Mesendoderm (in vitro differentiated cells): ENCODE data around the gene SI.
A peak's percentile ranks its signal among the peaks of the same experiment; 100 is the strongest.

Source experiments
- DNase-seq: peaks from one replicate; pipeline ENCODE4 v3.0.0; 2013
- H2AK5ac ChIP-seq: 2 replicates; pipeline ENCODE4 v1.6.1; 2013; ENCODE audit warnings: low read length, inconsistent platforms
- H2BK120ac ChIP-seq: 2 replicates; pipeline ENCODE4 v1.6.1; 2013; ENCODE audit warnings: low read depth, mild to moderate bottlenecking, low read length, moderate library complexity, mixed read lengths
- H2BK15ac ChIP-seq: replicated peaks from 2 replicates; pipeline ENCODE4 v1.6.1; 2013; ENCODE audit warnings: low read depth, mild to moderate bottlenecking, moderate library complexity
- H2BK5ac ChIP-seq: 2 replicates; pipeline ENCODE4 v1.6.1; 2013; ENCODE audit warnings: low read length, inconsistent platforms
- H3K18ac ChIP-seq: 2 replicates; pipeline ENCODE4 v1.6.1; 2013; ENCODE audit warnings: mild to moderate bottlenecking, low read length, mixed read lengths
- H3K23ac ChIP-seq: one replicate; pipeline ENCODE4 v1.6.1; 2013; ENCODE audit warnings: low read length
- H3K27ac ChIP-seq: 2 replicates; pipeline ENCODE4 v1.5.1; 2013; ENCODE audit warnings: low read depth, mild to moderate bottlenecking, inconsistent platforms, low read length, moderate library complexity
- H3K27me3 ChIP-seq: 2 replicates; pipeline ENCODE4 v1.6.1; 2013; ENCODE audit warnings: low read length, control low read depth, mild to moderate bottlenecking, inconsistent platforms; ENCODE audit not compliant: insufficient read depth, poor library complexity
- H3K36me3 ChIP-seq: 2 replicates; pipeline ENCODE4 v1.6.1; 2013; ENCODE audit warnings: low read length, inconsistent platforms; ENCODE audit not compliant: control insufficient read depth, insufficient read depth
- H3K4ac ChIP-seq: one replicate; pipeline ENCODE4 v1.6.1; 2013; ENCODE audit warnings: low read depth, mild to moderate bottlenecking, low read length, moderate library complexity
- H3K4me1 ChIP-seq: 2 replicates; pipeline ENCODE4 v1.6.1; 2013; ENCODE audit warnings: low read depth, low read length, inconsistent platforms; ENCODE audit not compliant: control insufficient read depth
- H3K4me2 ChIP-seq: 2 replicates; pipeline ENCODE4 v1.6.1; 2013; ENCODE audit warnings: low read length
- H3K4me3 ChIP-seq: 2 replicates; pipeline ENCODE4 v1.5.1; 2013; ENCODE audit warnings: mild to moderate bottlenecking, low read length
- H3K56ac ChIP-seq: one replicate; pipeline ENCODE4 v1.6.1; 2013; ENCODE audit warnings: low read length
- H3K79me1 ChIP-seq: 2 replicates; pipeline ENCODE4 v1.6.1; 2013; ENCODE audit warnings: low read length, inconsistent platforms
- H3K79me2 ChIP-seq: 2 replicates; pipeline ENCODE4 v1.6.1; 2013; ENCODE audit warnings: mild to moderate bottlenecking, low read length; ENCODE audit not compliant: control insufficient read depth, insufficient read depth
- H3K9ac ChIP-seq: 2 replicates; pipeline ENCODE4 v1.6.1; 2013; ENCODE audit warnings: low read length, inconsistent platforms
- H4K5ac ChIP-seq: one replicate; pipeline ENCODE4 v1.6.1; 2013; ENCODE audit warnings: low read length
- H4K8ac ChIP-seq: one replicate; pipeline ENCODE4 v1.6.1; 2013; ENCODE audit warnings: low read depth, mild to moderate bottlenecking, control low read depth, low read length, moderate library complexity
- WGBS: extraction: QIAGEN DNeasy Blood & Tissue Kit; methylation state at CpG from one replicate; pipeline ENCODE4 v1.1.7; 2013; ENCODE audit warnings: low lambda C conversion rate, missing lambda C conversion rate; ENCODE audit not compliant: insufficient coverage; ENCODE audit errors: extremely low coverage; 5-methylcytosine and 5-hydroxymethylcytosine counted together

SI gene

GRCh38 chr3:165075695-165076094 lies 2.6 kb downstream of the SI start:
- Histone ChIP-seq H2AK5ac (no peak overlapping the region), H3K79me1 (no peaks in the 10 kb centered on the region), H3K18ac (no peak overlapping the region), H3K56ac (no peak overlapping the region), H3K4me2 (no peak overlapping the region), H4K5ac (no peak overlapping the region), H3K23ac (no peak overlapping the region), H3K9ac (no peak overlapping the region), H3K4ac (no peak overlapping the region), H3K27me3 (no peaks in the 10 kb centered on the region), H4K8ac (no peak overlapping the region), H2BK5ac (no peak overlapping the region), H3K4me1 (no peaks in the 10 kb centered on the region), H2BK15ac (no peak overlapping the region), H3K79me2 (no peaks in the 10 kb centered on the region), H3K4me3 (no peak overlapping the region), H3K27ac (no peak overlapping the region), H2BK120ac (no peak overlapping the region), H3K36me3 (no peaks in the 10 kb centered on the region)
- no peak for DNase-seq
- no CpG with 5 or more reads among the region's 1 CpG for WGBS

GRCh38 chr3:165070682-165071081 lies 7.6 kb downstream of the SI start:
- H2BK15ac ChIP-seq = no peak overlapping the region
- no peaks in the 10 kb centered on the region for H3K36me3 ChIP-seq
- no peak overlapping the region for H3K56ac ChIP-seq
- no peak overlapping the region for H3K18ac ChIP-seq
- H4K8ac ChIP-seq = no peak overlapping the region
- H3K27me3 ChIP-seq = no peaks in the 10 kb centered on the region
- H3K4me2 ChIP-seq = no peak overlapping the region
- no peaks in the 10 kb centered on the region for H3K4me1 ChIP-seq
- no peak overlapping the region for H3K4ac ChIP-seq
- no CpG with 5 or more reads among the region's 6 CpGs for WGBS
- H3K4me3 ChIP-seq = no peak overlapping the region
- H3K79me1 ChIP-seq = no peaks in the 10 kb centered on the region
- no peak overlapping the region for H4K5ac ChIP-seq
- no peak overlapping the region for H3K23ac ChIP-seq
- no peak overlapping the region for H3K9ac ChIP-seq
- no peak overlapping the region for H2AK5ac ChIP-seq
- DNase-seq = peak; percentile 36
- no peak overlapping the region for H3K27ac ChIP-seq
- no peak overlapping the region for H2BK5ac ChIP-seq
- no peak overlapping the region for H2BK120ac ChIP-seq
- no peaks in the 10 kb centered on the region for H3K79me2 ChIP-seq

GRCh38 chr3:165056510-165056909 lies 21.8 kb downstream of the SI start:
- Histone ChIP-seq H3K4me2 (no peak overlapping the region), H3K79me2 (no peaks in the 10 kb centered on the region), H3K4me3 (no peak overlapping the region), H4K8ac (no peak overlapping the region), H2BK120ac (no peak overlapping the region), H3K23ac (no peak overlapping the region), H3K18ac (no peak overlapping the region), H2BK5ac (no peak overlapping the region), H3K4ac (no peak overlapping the region), H3K36me3 (no peaks in the 10 kb centered on the region), H3K79me1 (no peaks in the 10 kb centered on the region), H3K27ac (no peak overlapping the region), H4K5ac (no peak overlapping the region), H3K27me3 (no peaks in the 10 kb centered on the region), H2BK15ac (no peak overlapping the region), H3K56ac (no peak overlapping the region), H3K9ac (no peak overlapping the region), H2AK5ac (no peak overlapping the region), H3K4me1 (no peaks in the 10 kb centered on the region)
- peak; percentile 2 for DNase-seq
- no CpG with 5 or more reads among the region's 2 CpGs for WGBS

GRCh38 chr3:165040186-165040585 lies 38.1 kb downstream of the SI start:
- H4K8ac ChIP-seq = no peak overlapping the region
- H4K5ac ChIP-seq = no peak overlapping the region
- H3K23ac ChIP-seq = no peak overlapping the region
- H3K79me1 ChIP-seq = no peaks in the 10 kb centered on the region
- no peak overlapping the region for H3K4me2 ChIP-seq
- no peaks in the 10 kb centered on the region for H3K27me3 ChIP-seq
- H2BK5ac ChIP-seq = no peak overlapping the region
- no peak overlapping the region for H3K4ac ChIP-seq
- no peak overlapping the region for H3K4me3 ChIP-seq
- DNase-seq = no peak
- no peak overlapping the region for H2BK15ac ChIP-seq
- no peak overlapping the region for H2AK5ac ChIP-seq
- H3K27ac ChIP-seq = no peak overlapping the region
- H3K4me1 ChIP-seq = no peaks in the 10 kb centered on the region
- H2BK120ac ChIP-seq = no peak overlapping the region
- no CpG with 5 or more reads among the region's 1 CpG for WGBS
- H3K56ac ChIP-seq = no peak overlapping the region
- H3K9ac ChIP-seq = no peak overlapping the region
- H3K18ac ChIP-seq = no peak overlapping the region
- H3K79me2 ChIP-seq = no peaks in the 10 kb centered on the region
- H3K36me3 ChIP-seq = no peaks in the 10 kb centered on the region

GRCh38 chr3:165011557-165011956 lies 66.7 kb downstream of the SI start:
- H2BK15ac ChIP-seq = no peak overlapping the region

GRCh38 chr3:164984947-164985346 lies 93.3 kb downstream of the SI start:
- H3K79me2 ChIP-seq = no peaks in the 10 kb centered on the region

More at GRCh38 chr3:165011557-165011956, 66.7 kb downstream of the SI start:
- Histone ChIP-seq H2BK5ac (no peak overlapping the region), H3K4ac (no peak overlapping the region), H2BK120ac (no peak overlapping the region), H3K36me3 (no peaks in the 10 kb centered on the region), H3K18ac (no peak overlapping the region), H3K27ac (no peak overlapping the region), H3K27me3 (no peaks in the 10 kb centered on the region), H3K79me1 (no peaks in the 10 kb centered on the region), H3K79me2 (no peaks in the 10 kb centered on the region), H3K4me2 (no peak overlapping the region), H3K4me1 (no peaks in the 10 kb centered on the region), H4K5ac (no peak overlapping the region), H3K4me3 (no peak overlapping the region), H3K23ac (no peak overlapping the region), H3K56ac (no peak overlapping the region), H2AK5ac (no peak overlapping the region), H4K8ac (no peak overlapping the region), H3K9ac (no peak overlapping the region)
- no peak for DNase-seq
- no CpG with 5 or more reads among the region's 3 CpGs for WGBS

More at GRCh38 chr3:164984947-164985346, 93.3 kb downstream of the SI start:
- no peaks in the 10 kb centered on the region for H3K79me1 ChIP-seq
- H4K5ac ChIP-seq = no peak overlapping the region
- H3K18ac ChIP-seq = no peak overlapping the region
- no peak overlapping the region for H3K23ac ChIP-seq
- no peaks in the 10 kb centered on the region for H3K4me1 ChIP-seq
- no peak overlapping the region for H3K4ac ChIP-seq
- no peak overlapping the region for H2BK5ac ChIP-seq
- no peaks in the 10 kb centered on the region for H3K36me3 ChIP-seq
- H3K27ac ChIP-seq = no peak overlapping the region
- no peak overlapping the region for H3K4me2 ChIP-seq
- no peak overlapping the region for H2BK120ac ChIP-seq
- no peaks in the 10 kb centered on the region for H3K27me3 ChIP-seq
- H2BK15ac ChIP-seq = no peak overlapping the region
- no CpG with 5 or more reads among the region's 1 CpG for WGBS
- H3K56ac ChIP-seq = no peak overlapping the region
- H3K9ac ChIP-seq = no peak overlapping the region
- H3K4me3 ChIP-seq = no peak overlapping the region
- no peak for DNase-seq
- H2AK5ac ChIP-seq = no peak overlapping the region
- H4K8ac ChIP-seq = no peak overlapping the region
